Endothelial cell of hepatic sinusoid (primary cell): ENCODE results near the gene PILRB.

Experiments
- in situ Hi-C: cut with HindIII; loops from 2 replicates; pipeline ENCODE4 v1.10.0; 2017; ENCODE audit warnings: low sequenced_read_pairs

The PILRB gene

GRCh38 chr7:100400656-100401055, 42.7 kb downstream of the PILRB start:
- in situ Hi-C loops: no loop called here

- in situ Hi-C loops: no loop called here
Measured at GRCh38 chr7:100401811-100402210, 43.9 kb downstream of the PILRB start.

GRCh38 chr7:100402241-100402640, 44.3 kb downstream of the PILRB start:
- in situ Hi-C loops: no loop called here

GRCh38 chr7:100406767-100407166, 48.9 kb downstream of the PILRB start:
- in situ Hi-C loops: no loop called here

GRCh38 chr7:100407285-100408180, 49.6 kb downstream of the PILRB start:
- in situ Hi-C loops: no loop called here

GRCh38 chr7:100411101-100411500, 53.2 kb downstream of the PILRB start:
- in situ Hi-C loops: loop anchor here (5.0 kb wide), 1 partner anchor 64 kb away; no protein-coding TSS in a partner anchor

GRCh38 chr7:100413346-100413745, 55.4 kb downstream of the PILRB start:
- in situ Hi-C loops: loop anchor here (5.0 kb wide), 1 partner anchor 66 kb away; no protein-coding TSS in a partner anchor

- in situ Hi-C loops: loop anchor here (5.0 kb wide), 1 partner anchor 67 kb away; no protein-coding TSS in a partner anchor
Measured at GRCh38 chr7:100413889-100414288, 56.0 kb downstream of the PILRB start.

- in situ Hi-C loops: no loop called here
Measured at GRCh38 chr7:100415448-100415847, 57.5 kb downstream of the PILRB start.
